GM18499 (cell line): ENCODE results near the gene PPP2R5D.
A peak's percentile ranks its signal among the peaks of the same experiment; 100 is the strongest.

Experiments used
- ATAC-seq: cut with Tn5 transposase; IDR thresholded peaks from one replicate; pipeline ENCODE4 v1.9.1; 2021; ENCODE audit warnings: moderate number of reproducible peaks; ENCODE audit not compliant: insufficient read depth, unreplicated experiment

PPP2R5D gene

GRCh38 chr6:43052842-43053544 lies 68.6 kb downstream of the PPP2R5D start:
- ATAC-seq = no peak

GRCh38 chr6:43053545-43054205 lies 69.3 kb downstream of the PPP2R5D start, which contains the start of gene CUL7:
CUL7 (minus strand) TSS chr6:43053851; CDS start chr6:43052788, 1,063 bp downstream.
- peak; percentile 73 for ATAC-seq

GRCh38 chr6:43054206-43054943 lies 70.0 kb downstream of the PPP2R5D start:
- no peak for ATAC-seq

- no peak for ATAC-seq
Measured at GRCh38 chr6:43055966-43056365, 71.6 kb downstream of the PPP2R5D start.

GRCh38 chr6:43058531-43058930 lies 74.2 kb downstream of the PPP2R5D start:
- ATAC-seq = no peak

GRCh38 chr6:43059168-43060033 lies 75.0 kb downstream of the PPP2R5D start, which contains the start of the genes KLC4 and MRPL2:
KLC4 (plus strand) TSS chr6:43059631; CDS start chr6:43061336, 1,705 bp downstream.
MRPL2 (minus strand) TSS chr6:43059434; CDS start chr6:43059381, 53 bp downstream.
- ATAC-seq = peak; percentile 80

- no peak for ATAC-seq
Measured at GRCh38 chr6:43060034-43060754, 75.8 kb downstream of the PPP2R5D start.

- ATAC-seq = no peak
Measured at GRCh38 chr6:43060755-43061633, 76.6 kb downstream of the PPP2R5D start.

GRCh38 chr6:43061861-43062260 lies 77.5 kb downstream of the PPP2R5D start:
- ATAC-seq = no peak
